HFFc6 (cell line): ENCODE measurements around the gene GABRG3. TPM values are rescaled to one million over a fixed set of nuclear protein-coding genes. Genes with fewer than 3 reads are reported as not detected.

ENCODE experiments used
- DNase-seq: peaks from one replicate; pipeline ENCODE4 v3.0.0-alpha.2; 2018
- H3K27ac Mint-ChIP-seq: 2 replicates; pipeline ENCODE4 v1.8.0; 2020; ENCODE audit warnings: mild to moderate bottlenecking, mixed read lengths
- H3K27me3 Mint-ChIP-seq: 2 replicates; pipeline ENCODE4 v1.8.0; 2021; ENCODE audit warnings: mild to moderate bottlenecking, moderate library complexity, mixed read lengths; ENCODE audit not compliant: insufficient read depth
- H3K36me3 Mint-ChIP-seq: 2 replicates; pipeline ENCODE4 v1.8.0; 2021; ENCODE audit warnings: low read depth, mixed read lengths
- H3K4me1 Mint-ChIP-seq: 2 replicates; pipeline ENCODE4 v1.8.0; 2020; ENCODE audit warnings: low read depth, mixed read lengths
- H3K4me3 Mint-ChIP-seq: 2 replicates; pipeline ENCODE4 v1.8.0; 2020; ENCODE audit warnings: mild to moderate bottlenecking, moderate library complexity, mixed read lengths
- H3K9me3 Mint-ChIP-seq: 2 replicates; pipeline ENCODE4 v1.8.0; 2020; ENCODE audit warnings: mild to moderate bottlenecking, mixed read lengths
- total RNA-seq, 6 experiments: library from RNA; stranded (reverse); fragmentation: NEBNext Ultra II Directional; extraction: Animal tissue kit (Norgen Biotek cat#: 25700); gene quantifications; 2 replicates in 1 of 6; 3 replicates in 5 of 6; pipeline ENCODE4 v1.2.3, GENCODE V29; 2021
- TF ChIP-seq, protein P1 (sequence below): fragments of 200-600 bp; sonication (generic); IDR thresholded peaks from 2 replicates; pipeline ENCODE4 v1.5.0; 2021; ENCODE audit warnings: antibody characterized with exemption, mild to moderate bottlenecking

Gene GABRG3
- total RNA-seq, 6 experiments from 2014 or later = not detected

GRCh38 chr15:27570746-27571145 lies 599.8 kb downstream of the GABRG3 start:
- no peak for DNase-seq
- Mint-ChIP-seq H3K9me3 (peaks cover 37% of the 10 kb centered on the region), H3K27ac (no peak overlapping the region), H3K4me1 (no peaks in the 10 kb centered on the region; the same call in 1 of the 2 replicates), H3K36me3 (0 out of 2 replicates have a peak, but pooled peaks cover 4% of the 10 kb centered on the region), H3K4me3 (no peak overlapping the region), H3K27me3 (no peaks in the 10 kb centered on the region; the same call in 1 of the 2 replicates)
- TF ChIP-seq, protein P1, sequence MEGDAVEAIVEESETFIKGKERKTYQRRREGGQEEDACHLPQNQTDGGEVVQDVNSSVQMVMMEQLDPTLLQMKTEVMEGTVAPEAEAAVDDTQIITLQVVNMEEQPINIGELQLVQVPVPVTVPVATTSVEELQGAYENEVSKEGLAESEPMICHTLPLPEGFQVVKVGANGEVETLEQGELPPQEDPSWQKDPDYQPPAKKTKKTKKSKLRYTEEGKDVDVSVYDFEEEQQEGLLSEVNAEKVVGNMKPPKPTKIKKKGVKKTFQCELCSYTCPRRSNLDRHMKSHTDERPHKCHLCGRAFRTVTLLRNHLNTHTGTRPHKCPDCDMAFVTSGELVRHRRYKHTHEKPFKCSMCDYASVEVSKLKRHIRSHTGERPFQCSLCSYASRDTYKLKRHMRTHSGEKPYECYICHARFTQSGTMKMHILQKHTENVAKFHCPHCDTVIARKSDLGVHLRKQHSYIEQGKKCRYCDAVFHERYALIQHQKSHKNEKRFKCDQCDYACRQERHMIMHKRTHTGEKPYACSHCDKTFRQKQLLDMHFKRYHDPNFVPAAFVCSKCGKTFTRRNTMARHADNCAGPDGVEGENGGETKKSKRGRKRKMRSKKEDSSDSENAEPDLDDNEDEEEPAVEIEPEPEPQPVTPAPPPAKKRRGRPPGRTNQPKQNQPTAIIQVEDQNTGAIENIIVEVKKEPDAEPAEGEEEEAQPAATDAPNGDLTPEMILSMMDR = no peak

- Mint-ChIP-seq H3K27me3 (no peaks in the 10 kb centered on the region; the same call in 1 of the 2 replicates), H3K4me3 (no peak overlapping the region), H3K9me3 (peaks cover 26% of the 10 kb centered on the region), H3K27ac (no peak overlapping the region), H3K4me1 (no peaks in the 10 kb centered on the region), H3K36me3 (0 out of 2 replicates have a peak, but pooled peaks cover 4% of the 10 kb centered on the region)
- TF ChIP-seq, protein P1 = no peak
- DNase-seq = no peak
Observed at GRCh38 chr15:27573805-27574485, 603.0 kb downstream of the GABRG3 start.

- Mint-ChIP-seq H3K9me3 (peaks cover 26% of the 10 kb centered on the region), H3K4me3 (no peak overlapping the region), H3K27me3 (no peaks in the 10 kb centered on the region; the same call in 1 of the 2 replicates), H3K36me3 (0 out of 2 replicates have a peak, but pooled peaks cover 4% of the 10 kb centered on the region), H3K4me1 (no peaks in the 10 kb centered on the region), H3K27ac (no peak overlapping the region)
- TF ChIP-seq, protein P1 = no peak
- no peak for DNase-seq
Observed at GRCh38 chr15:27574541-27575054, 603.6 kb downstream of the GABRG3 start.

GRCh38 chr15:27575521-27575920 lies 604.5 kb downstream of the GABRG3 start:
- Mint-ChIP-seq H3K4me3 (no peak overlapping the region), H3K27ac (no peak overlapping the region), H3K27me3 (no peaks in the 10 kb centered on the region; the same call in 1 of the 2 replicates), H3K4me1 (no peaks in the 10 kb centered on the region), H3K36me3 (0 out of 2 replicates have a peak, but pooled peaks cover 4% of the 10 kb centered on the region), H3K9me3 (peaks cover 35% of the 10 kb centered on the region)
- TF ChIP-seq, protein P1 = no peak
- DNase-seq = no peak

DNA sequence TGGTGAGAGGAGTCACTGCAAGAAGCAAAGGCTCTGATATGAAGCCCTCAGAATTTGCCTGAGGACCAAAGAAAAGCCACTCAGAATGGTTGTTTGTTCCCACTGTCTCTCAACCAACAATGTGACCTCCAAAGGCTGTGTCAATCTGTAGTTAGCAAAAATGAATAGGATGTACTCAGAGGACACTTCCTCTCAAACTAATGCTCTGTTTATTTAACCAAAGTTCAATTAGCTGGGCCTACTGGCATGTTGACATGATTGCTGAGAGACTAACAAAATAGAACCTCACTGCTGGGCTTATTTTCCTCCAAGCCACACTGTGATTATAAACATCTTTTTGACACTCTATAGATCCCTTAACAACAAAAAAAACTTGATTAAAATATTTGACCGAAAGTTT lies 605.6 kb downstream of the GABRG3 start:
- Mint-ChIP-seq H3K36me3 (0 out of 2 replicates have a peak, but pooled peaks cover 4% of the 10 kb centered on the region), H3K27me3 (no peaks in the 10 kb centered on the region; the same call in 1 of the 2 replicates), H3K27ac (no peak overlapping the region), H3K9me3 (peaks cover 33% of the 10 kb centered on the region), H3K4me1 (no peaks in the 10 kb centered on the region), H3K4me3 (no peak overlapping the region)
- TF ChIP-seq, protein P1 = no peak
- DNase-seq = no peak
